ENCODE measurements around the gene LPP. TPM values are rescaled to one million over a fixed set of nuclear protein-coding genes. Genes with fewer than 3 reads are reported as not detected.

The LPP gene
- total RNA-seq, 1 donor from 2014 or later: 1,791 TPM

GRCh38 chr3:188455748-188456147, 301.8 kb downstream of the LPP start:
- Histone ChIP-seq H3K9me3 (no peaks in the 10 kb centered on the region), H3K36me3 (no peaks in the 10 kb centered on the region), H3K27ac (no peak overlapping the region), H3K4me3 (no peak overlapping the region), H3K27me3 (no peaks in the 10 kb centered on the region), H3K4me1 (peaks cover 0 to 9% of the 10 kb centered on the region in 2 donors)
- intact Hi-C loops (cut with DNase I): no loop called here
- TF ChIP-seq CTCF (IDR thresholded peaks at IDR 0.05): no peak
- DNase-seq (ENCODE audit: low spot score in 2 of 2): no peak

DNA sequence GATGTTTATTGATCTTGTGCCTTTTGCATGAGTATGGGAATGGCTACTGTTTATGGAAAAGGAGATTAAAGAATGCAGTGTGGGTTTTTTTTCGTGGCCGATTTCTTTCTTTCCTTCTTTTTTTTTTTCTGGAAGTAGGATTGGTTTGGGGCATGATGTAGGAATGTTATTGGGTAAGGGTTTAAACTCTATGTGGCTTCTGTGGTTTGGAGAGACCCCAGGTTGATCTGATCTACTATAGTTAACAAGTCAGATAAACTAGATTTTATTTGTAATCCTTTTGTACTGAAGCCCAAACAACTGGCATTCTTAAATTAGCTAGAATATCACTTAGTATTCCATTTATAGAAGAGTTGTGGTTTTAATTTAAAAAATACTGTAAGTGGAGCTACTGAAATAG, 304.8 kb downstream of the LPP start:
- Histone ChIP-seq H3K9me3 (no peaks in the 10 kb centered on the region), H3K4me1 (peaks cover 0 to 7% of the 10 kb centered on the region in 2 donors), H3K27me3 (no peaks in the 10 kb centered on the region), H3K27ac (no peak overlapping the region), H3K36me3 (no peaks in the 10 kb centered on the region), H3K4me3 (no peak overlapping the region)
- DNase-seq (ENCODE audit: low spot score in 2 of 2): no peak
- TF ChIP-seq CTCF (IDR thresholded peaks at IDR 0.05): no peak
- intact Hi-C loops (cut with DNase I): no loop called here

DNA sequence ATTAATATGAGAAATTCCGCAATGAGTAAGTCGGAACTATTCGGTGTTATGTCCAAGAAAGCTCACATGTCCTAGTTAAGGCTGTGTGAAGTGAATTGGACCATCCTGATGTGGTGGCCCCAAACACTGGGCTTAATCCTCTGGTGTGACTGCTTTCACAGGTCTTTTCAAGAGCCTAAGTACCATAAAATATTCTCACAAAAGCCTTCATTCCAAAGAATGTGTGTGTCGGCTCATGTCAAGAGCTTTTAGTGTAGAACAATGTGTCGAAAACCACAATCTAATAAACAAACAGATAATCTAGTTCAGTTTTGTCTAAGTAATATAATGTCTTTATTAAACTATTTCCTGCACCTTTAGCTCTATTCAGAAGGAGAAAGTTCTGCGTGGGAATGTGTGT, 311.4 kb downstream of the LPP start:
- H3K36me3 ChIP-seq: no peaks in the 10 kb centered on the region
- DNase-seq (ENCODE audit: low spot score in 2 of 2): no peak
- intact Hi-C loops (cut with DNase I): no loop called here
- no peak overlapping the region for H3K4me3 ChIP-seq
- H3K9me3 ChIP-seq: no peaks in the 10 kb centered on the region
- H3K27me3 ChIP-seq: no peaks in the 10 kb centered on the region
- peaks cover 0 to 22% of the 10 kb centered on the region in 2 donors for H3K4me1 ChIP-seq
- TF ChIP-seq CTCF (IDR thresholded peaks at IDR 0.05): no peak
- no peak overlapping the region for H3K27ac ChIP-seq

GRCh38 chr3:188468196-188468595, 314.2 kb downstream of the LPP start:
- DNase-seq (ENCODE audit: low spot score in 2 of 2): no peak
- Histone ChIP-seq H3K9me3 (no peaks in the 10 kb centered on the region), H3K27me3 (no peaks in the 10 kb centered on the region), H3K36me3 (no peaks in the 10 kb centered on the region), H3K4me3 (no peak overlapping the region), H3K4me1 (peaks cover 0 to 46% of the 10 kb centered on the region in 2 donors), H3K27ac (peak overlapping the region in 1 of 2 donors; percentile 30)
- no peak for TF ChIP-seq CTCF (IDR thresholded peaks at IDR 0.05)
- intact Hi-C loops (cut with DNase I): no loop called here

DNA sequence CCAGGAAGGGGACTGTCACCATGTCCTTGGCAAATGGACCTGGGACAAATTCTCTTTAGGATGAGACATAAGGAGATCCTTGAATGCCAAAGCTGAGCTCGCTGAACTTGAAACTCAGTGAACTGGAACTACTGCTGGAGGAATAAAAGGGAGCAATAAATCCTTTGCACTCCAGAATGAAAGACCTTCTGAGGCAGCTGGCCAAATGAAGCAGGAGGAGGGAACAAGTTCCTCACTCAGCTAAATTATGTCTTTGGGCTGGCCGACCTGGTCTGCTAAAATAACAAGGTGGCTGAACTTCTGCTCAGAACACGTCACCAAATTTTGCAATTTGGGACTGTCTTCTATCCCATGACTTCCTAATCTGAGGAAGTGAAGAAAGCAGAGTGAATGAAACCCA, 314.7 kb downstream of the LPP start:
- H3K9me3 ChIP-seq: no peaks in the 10 kb centered on the region
- no peaks in the 10 kb centered on the region for H3K27me3 ChIP-seq
- peak overlapping the region in 1 of 2 donors; percentile 30 for H3K27ac ChIP-seq
- H3K4me3 ChIP-seq: no peak overlapping the region
- no peaks in the 10 kb centered on the region for H3K36me3 ChIP-seq
- H3K4me1 ChIP-seq: peaks cover 0 to 46% of the 10 kb centered on the region in 2 donors
- peak in 1 of 2 donors; percentile 67 for DNase-seq (ENCODE audit: low spot score in 2 of 2)
- intact Hi-C loops (cut with DNase I): no loop called here
- TF ChIP-seq CTCF (IDR thresholded peaks at IDR 0.05): no peak
